H1 (cell line): ENCODE data around the gene RECK. TPM values are rescaled to one million over a fixed set of nuclear protein-coding genes. Genes with fewer than 3 reads are reported as not detected.

Experiments used
- CTCF ChIA-PET: fragments of 300-600 bp; sonication (Branson Sonifier 250); formaldehyde crosslinking; loops from one replicate; lab custom pipeline; 2021; ENCODE audit not compliant: partially characterized antibody; lab: Charles Lee
- POLR2A ChIA-PET: fragments of 300-600 bp; sonication (Branson Sonifier 250); formaldehyde crosslinking; loops from one replicate; lab custom pipeline; 2021; ENCODE audit warnings: inconsistent platforms; ENCODE audit not compliant: partially characterized antibody; lab: Charles Lee
- DNase-seq, 2 experiments: peaks; one replicate each; pipeline versions ENCODE4 v3.0.0 to v3.0.0-alpha.2; 2010 to 2022; ENCODE audit warnings: low spot score in 2 of 2, low read depth in 1 of 2, mixed read lengths in 1 of 2
- FAIRE-seq: peaks from 2 replicates; lab custom pipeline; 2011; peaks lifted over from hg19 to GRCh38; lab: Jason Lieb, UNC
- H2AFZ ChIP-seq: 2 replicates; pipeline ENCODE4 v1.8.1; 2012; ENCODE audit warnings: low read length, inconsistent platforms
- H2AK5ac ChIP-seq: 2 replicates; pipeline ENCODE4 v1.6.1; 2013; ENCODE audit warnings: low read depth, low read length
- H2BK120ac ChIP-seq: replicated peaks from 2 replicates; pipeline ENCODE3; 2013; ENCODE audit warnings: low read depth, low read length, inconsistent platforms
- H2BK12ac ChIP-seq: 2 replicates; pipeline ENCODE4 v1.6.1; 2013; ENCODE audit warnings: low read depth, low read length
- H2BK15ac ChIP-seq: 2 replicates; pipeline ENCODE4 v1.6.1; 2013; ENCODE audit warnings: low read length
- H2BK20ac ChIP-seq: 2 replicates; pipeline ENCODE4 v1.6.1; 2013; ENCODE audit warnings: low read length
- H2BK5ac ChIP-seq: 2 replicates; pipeline ENCODE4 v1.6.1; 2013; ENCODE audit warnings: low read depth, low read length
- H3K14ac ChIP-seq: 2 replicates; pipeline ENCODE4 v1.6.1; 2013; ENCODE audit warnings: inconsistent platforms; ENCODE audit not compliant: insufficient read length
- H3K18ac ChIP-seq: 2 replicates; pipeline ENCODE4 v1.6.1; 2013; ENCODE audit warnings: low read length; ENCODE audit errors: extremely low read depth
- H3K23ac ChIP-seq: 2 replicates; pipeline ENCODE4 v1.6.1; 2013; ENCODE audit warnings: inconsistent platforms; ENCODE audit not compliant: insufficient read length
- H3K23me2 ChIP-seq: 2 replicates; pipeline ENCODE4 v1.6.1; 2013; ENCODE audit warnings: low read depth, low read length
- H3K27ac ChIP-seq: 2 replicates; pipeline ENCODE4 v1.6.1; 2011; ENCODE audit warnings: low read depth, low read length, inconsistent platforms
- H3K27me3 ChIP-seq, 4 experiments: replicated peaks in 1 of 4; 1 replicate in 1 of 4; 2 replicates in 3 of 4; pipeline versions ENCODE4 v1.6.1 to v1.8.1; 2011 to 2013; ENCODE audit warnings: low read length in 3 of 4, mild to moderate bottlenecking in 3 of 4, inconsistent platforms in 2 of 4, mixed read lengths in 2 of 4, moderate library complexity in 1 of 4; ENCODE audit not compliant: control insufficient read depth in 3 of 4, insufficient read depth in 3 of 4; ENCODE audit errors: extremely low read depth in 1 of 4
- H3K36me3 ChIP-seq, 4 experiments: 2 replicates each; pipeline versions ENCODE4 v1.6.1 to v1.8.1; 2011 to 2013; ENCODE audit warnings: mild to moderate bottlenecking in 4 of 4, low read length in 3 of 4, moderate library complexity in 2 of 4, control low read depth in 1 of 4, inconsistent platforms in 1 of 4; ENCODE audit not compliant: insufficient read depth in 4 of 4, control insufficient read depth in 2 of 4
- H3K4ac ChIP-seq: replicated peaks from 2 replicates; pipeline ENCODE3; 2013; ENCODE audit warnings: low read length, low read depth, mixed read lengths, inconsistent platforms; ENCODE audit not compliant: insufficient read length
- H3K4me1 ChIP-seq, 4 experiments: replicated peaks in 1 of 4; 1 replicate in 1 of 4; 2 replicates in 3 of 4; pipeline versions ENCODE4 v1.6.1 to v1.8.1; 2011 to 2013; ENCODE audit warnings: low read length in 3 of 4, inconsistent platforms in 2 of 4, mixed read lengths in 1 of 4; ENCODE audit not compliant: insufficient read depth in 4 of 4, control insufficient read depth in 3 of 4
- H3K4me2 ChIP-seq, 2 experiments: 2 replicates each; pipeline versions ENCODE4 v1.6.1 to v1.8.1; 2011 to 2013; ENCODE audit warnings: low read depth in 2 of 2, low read length in 2 of 2, control low read depth in 1 of 2, inconsistent platforms in 1 of 2, mild to moderate bottlenecking in 1 of 2; ENCODE audit not compliant: insufficient read depth in 1 of 2
- H3K4me3 ChIP-seq, 4 experiments: fragments of 200-600, 300-600 bp in 1 of 4; sonication (generic), shearing (Covaris generic), sonication (Bioruptor Twin) in 1 of 4; 2 replicates each; pipeline versions ENCODE4 v1.5.1 to v1.8.1; 2011 to 2016; ENCODE audit warnings: low read length in 4 of 4, low read depth in 3 of 4, control low read depth in 2 of 4, inconsistent platforms in 2 of 4, mild to moderate bottlenecking in 2 of 4, mixed read lengths in 1 of 4, moderate library complexity in 1 of 4; ENCODE audit not compliant: insufficient read depth in 2 of 4; ENCODE audit errors: extremely low read depth in 1 of 4
- H3K56ac ChIP-seq: replicated peaks from 2 replicates; pipeline ENCODE3; 2013; ENCODE audit warnings: low read depth, mild to moderate bottlenecking, mixed read lengths, low read length, inconsistent platforms; ENCODE audit not compliant: insufficient read length
- H3K79me1 ChIP-seq: 2 replicates; pipeline ENCODE4 v1.6.1; 2013; ENCODE audit warnings: low read depth, low read length, control low read depth
- H3K79me2 ChIP-seq, 2 experiments: 2 replicates each; pipeline versions ENCODE4 v1.6.1 to v1.8.1; 2012 to 2013; ENCODE audit warnings: low read length in 2 of 2, mild to moderate bottlenecking in 2 of 2, inconsistent platforms in 1 of 2; ENCODE audit not compliant: insufficient read depth in 2 of 2, control insufficient read depth in 1 of 2
- H3K9ac ChIP-seq, 4 experiments: replicated peaks in 1 of 4; 1 replicate in 1 of 4; 2 replicates in 3 of 4; pipeline versions ENCODE4 v1.6.1 to v1.8.1; 2011 to 2013; ENCODE audit warnings: low read depth in 3 of 4, low read length in 3 of 4, control low read depth in 2 of 4, mild to moderate bottlenecking in 2 of 4, moderate library complexity in 2 of 4, inconsistent platforms in 1 of 4; ENCODE audit errors: extremely low read depth in 1 of 4
- H3K9me3 ChIP-seq, 2 experiments: 2 replicates each; pipeline versions ENCODE4 v1.6.1 to v1.8.1; 2012 to 2013; ENCODE audit warnings: mild to moderate bottlenecking in 2 of 2, moderate library complexity in 2 of 2, control low read depth in 1 of 2, inconsistent platforms in 1 of 2, low read depth in 1 of 2, low read length in 1 of 2, mixed read lengths in 1 of 2; ENCODE audit not compliant: insufficient read depth in 2 of 2
- H4K20me1 ChIP-seq, 2 experiments: replicated peaks in 1 of 2; 2 replicates each; pipeline versions ENCODE3 to v1.8.1; 2011 to 2013; ENCODE audit warnings: inconsistent platforms in 2 of 2, low read length in 2 of 2, mild to moderate bottlenecking in 1 of 2; ENCODE audit not compliant: insufficient read depth in 2 of 2, control insufficient read depth in 1 of 2
- H4K5ac ChIP-seq: 2 replicates; pipeline ENCODE4 v1.6.1; 2013; ENCODE audit warnings: low read length, low read depth, mixed read lengths, inconsistent platforms; ENCODE audit not compliant: insufficient read length
- H4K8ac ChIP-seq: 2 replicates; pipeline ENCODE4 v1.8.0; 2013; ENCODE audit warnings: mild to moderate bottlenecking, moderate library complexity, low read length, inconsistent platforms; ENCODE audit not compliant: insufficient read depth; ENCODE audit errors: extremely low read depth
- H4K91ac ChIP-seq: replicated peaks from 2 replicates; pipeline ENCODE3; 2013; ENCODE audit warnings: low read length, mixed read lengths, inconsistent platforms; ENCODE audit not compliant: insufficient read length
- BCL11A ChIP-seq, 2 experiments: IDR thresholded peaks; one replicate each; pipeline ENCODE4 v1.6.1; 2011; ENCODE audit warnings: low read depth in 2 of 2, low read length in 2 of 2, mild to moderate bottlenecking in 2 of 2
- CHD1 ChIP-seq: IDR thresholded peaks from 2 replicates; pipeline ENCODE4 v1.6.1; 2012; ENCODE audit warnings: low read depth, low read length, improper control_type of control experiment
- GABPA ChIP-seq: IDR thresholded peaks from 2 replicates; pipeline ENCODE4 v1.6.1; 2011; ENCODE audit warnings: mild to moderate bottlenecking, low read length, moderate library complexity, borderline replicate concordance; ENCODE audit not compliant: insufficient read depth
- GTF2F1 ChIP-seq: IDR thresholded peaks from 2 replicates; pipeline ENCODE4 v1.6.1; 2012; ENCODE audit warnings: low read depth, low read length, improper control_type of control experiment, borderline replicate concordance
- HDAC2 ChIP-seq, 2 experiments: fragments of 300-600 bp in 1 of 2; sonication (generic) in 1 of 2; IDR thresholded peaks; 2 replicates each; pipeline ENCODE4 v1.6.1; 2011 to 2012; ENCODE audit warnings: low read depth in 2 of 2, low read length in 2 of 2, mild to moderate bottlenecking in 2 of 2, moderate library complexity in 2 of 2, borderline replicate concordance in 1 of 2, inconsistent platforms in 1 of 2
- NRF1 ChIP-seq: IDR thresholded peaks from 2 replicates; pipeline ENCODE4 v1.6.1; 2011; ENCODE audit warnings: mild to moderate bottlenecking, low read depth, low read length, improper control_type of control experiment
- SIN3A ChIP-seq, 2 experiments: IDR thresholded peaks in 1 of 2; conservative IDR thresholded peaks in 1 of 2; 2 replicates each; pipeline ENCODE4 v1.6.1; 2011 to 2012; ENCODE audit warnings: low read length in 2 of 2, improper control_type of control experiment in 1 of 2, low read depth in 1 of 2, mild to moderate bottlenecking in 1 of 2
- SP1 ChIP-seq: IDR thresholded peaks from 2 replicates; pipeline ENCODE4 v1.6.1; 2011; ENCODE audit warnings: low read depth, low read length
- SP4 ChIP-seq: IDR thresholded peaks from 2 replicates; pipeline ENCODE4 v1.6.1; 2012; ENCODE audit warnings: low read length, inconsistent platforms
- WGBS, 2 experiments: shearing (Covaris generic) in 1 of 2; methylation state at CpG; one replicate each; pipeline versions ENCODE4 v1.1.6 to v1.1.7; 2013 to 2015; ENCODE audit warnings: low lambda C conversion rate in 2 of 2, mixed read lengths in 2 of 2, inconsistent platforms in 1 of 2, low coverage in 1 of 2, missing lambda C conversion rate in 1 of 2; ENCODE audit not compliant: insufficient replicate concordance in 2 of 2, insufficient coverage in 1 of 2, insufficient read length in 1 of 2; ENCODE audit errors: extremely low coverage in 1 of 2, missing lambda C conversion rate in 1 of 2; 5-methylcytosine and 5-hydroxymethylcytosine counted together
- polyA plus RNA-seq, 7 experiments: library from polyadenylated mRNA; depleted of rRNA in 3 of 7; stranded (reverse) in 5 of 7; unstranded in 2 of 7; fragments of >200 nt in 5 of 7; fragments of 200-250 nt in 2 of 7; gene quantifications; 1 replicate in 5 of 7; 2 replicates in 1 of 7; 4 replicates in 1 of 7; pipeline versions ENCODE4 v1.2.1 to v1.2.3, GENCODE V29; 2011 to 2013; ENCODE audit warnings: missing spikeins in 2 of 7, mixed read lengths in 2 of 7
- total RNA-seq: library from RNA; stranded (reverse); fragmentation: NEBNext Ultra II Directional; extraction: Animal tissue kit (Norgen Biotek cat#: 25700); gene quantifications from 2 replicates; pipeline ENCODE4 v1.2.1, GENCODE V29; 2021
- TF ChIP-seq, protein P1 (sequence below): IDR thresholded peaks from 2 replicates; pipeline ENCODE4 v1.6.1; 2012; ENCODE audit warnings: low read length, inconsistent platforms

Gene RECK
- total and polyA plus RNA-seq, 2 of the 8 experiments (the other 6 are each of a cell fraction or from before 2014, with no cell fraction given), result 5.4 to 9.8 TPM

DNA sequence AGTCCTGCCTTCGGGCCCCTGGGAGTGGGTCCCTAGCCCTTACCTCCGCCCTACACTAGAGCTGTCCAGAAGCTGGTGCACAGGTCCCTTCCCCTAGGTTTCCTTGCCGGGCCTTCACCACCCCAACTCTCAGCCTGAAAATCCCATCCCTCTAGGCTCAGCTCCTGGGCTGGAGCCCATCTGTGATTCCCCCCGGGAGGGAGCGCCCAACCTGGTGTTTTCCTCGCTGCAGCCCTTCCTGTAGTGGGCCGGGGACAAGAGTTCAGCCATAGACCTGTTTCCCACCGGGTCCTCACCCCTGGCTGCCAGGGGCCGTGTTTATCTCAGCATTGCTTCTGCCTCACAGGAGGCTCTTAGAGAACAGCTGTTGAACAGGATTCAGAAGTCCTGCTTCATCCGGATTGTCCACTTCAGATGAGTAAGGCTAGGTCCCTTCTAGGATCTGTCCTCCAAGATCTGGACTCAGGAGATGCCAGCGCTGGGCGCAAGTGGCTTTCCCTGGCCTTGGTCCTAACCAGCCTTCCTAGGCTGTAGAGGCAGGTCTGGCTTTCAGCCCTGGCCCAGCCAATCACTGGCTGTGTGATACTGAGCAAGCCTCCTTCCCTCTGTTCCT is 100.8 kb downstream of the RECK start:
- H4K20me1 ChIP-seq, result peaks cover 3 to 5% of the 10 kb centered on the region in 2 experiments
- peak overlapping the region; percentile 86 to 93 for H3K4me2 ChIP-seq
- H3K9ac ChIP-seq, result no peak overlapping the region; a peak in 1 of 7 replicates
- no peak overlapping the region for H3K4ac ChIP-seq
- no peak overlapping the region for H3K14ac ChIP-seq
- no peak overlapping the region for H2AK5ac ChIP-seq
- no peaks in the 10 kb centered on the region for H3K79me1 ChIP-seq
- peak overlapping the region; percentile 62 to 76 (median 70) for H3K4me3 ChIP-seq
- H3K18ac ChIP-seq, result no peak overlapping the region
- peaks cover 0 to 15% (median 7%) of the 10 kb centered on the region in 4 experiments; a peak in 6 of 7 replicates for H3K4me1 ChIP-seq
- no peak overlapping the region for H2BK120ac ChIP-seq
- no peak overlapping the region for H4K91ac ChIP-seq
- no peak overlapping the region for H4K5ac ChIP-seq
- ChIA-PET POLR2A (interaction anchor here (0.6 to 2.6 kb wide), 5 partner anchors 12 to 53 kb away, joined by 3 to 9 read pairs (median 4); partner anchors contain the start of gene CLTA), CTCF (interaction anchor here (0.6 to 3.0 kb wide), 6 partner anchors 18 to 53 kb away, joined by 3 to 13 read pairs (median 6); partner anchors contain the start of gene CCIN)
- no peak overlapping the region for H2BK5ac ChIP-seq
- no peak overlapping the region for H3K27ac ChIP-seq
- 56% methylated on average over 11 of the region's 12 CpGs; no CpG with 5 or more reads in 1 of the 2 experiments for WGBS, 2 experiments
- H3K23me2 ChIP-seq, result peaks cover 15% of the 10 kb centered on the region
- no peak for DNase-seq
- no peaks in the 10 kb centered on the region; a peak in 1 of 8 replicates for H3K36me3 ChIP-seq
- 0 out of 2 replicates have a peak overlapping the region, but pooled peaks have one; percentile 28 for H4K8ac ChIP-seq
- no peak for FAIRE-seq
- H3K79me2 ChIP-seq, result no peaks in the 10 kb centered on the region
- no peak overlapping the region for H2BK20ac ChIP-seq
- H2BK15ac ChIP-seq, result 0 out of 2 replicates have a peak overlapping the region, but pooled peaks have one; percentile 29
- H3K9me3 ChIP-seq, result no peaks in the 10 kb centered on the region
- peaks cover 18 to 58% (median 49%) of the 10 kb centered on the region in 4 experiments for H3K27me3 ChIP-seq
- H2BK12ac ChIP-seq, result peak overlapping the region; percentile 75; the same call in 1 of the 2 replicates
- no peak overlapping the region for H3K23ac ChIP-seq
- H2AFZ ChIP-seq, result 0 out of 2 replicates have a peak overlapping the region, but pooled peaks have one; percentile 18
- H3K56ac ChIP-seq, result no peak overlapping the region
- TF ChIP-seq HDAC2 (IDR thresholded peaks at IDR 0.05; ENCODE audit: borderline replicate concordance in 1 of 2, low read depth in 2 of 2, low read length in 2 of 2) (no peak), CHD1 (no peak), SIN3A (conservative IDR thresholded peaks at IDR 0.05 in 1 of 2, IDR thresholded peaks at IDR 0.05 in 1 of 2; ENCODE audit: low read depth in 1 of 2, low read length in 2 of 2) (no peak), BCL11A (IDR thresholded peaks at IDR 0.05; ENCODE audit: low read depth in 2 of 2, low read length in 2 of 2) (no peak), SP1 (no peak), NRF1 (no peak), GTF2F1 (no peak), SP4 (no peak), GABPA (no peak)
- TF ChIP-seq, protein P1, sequence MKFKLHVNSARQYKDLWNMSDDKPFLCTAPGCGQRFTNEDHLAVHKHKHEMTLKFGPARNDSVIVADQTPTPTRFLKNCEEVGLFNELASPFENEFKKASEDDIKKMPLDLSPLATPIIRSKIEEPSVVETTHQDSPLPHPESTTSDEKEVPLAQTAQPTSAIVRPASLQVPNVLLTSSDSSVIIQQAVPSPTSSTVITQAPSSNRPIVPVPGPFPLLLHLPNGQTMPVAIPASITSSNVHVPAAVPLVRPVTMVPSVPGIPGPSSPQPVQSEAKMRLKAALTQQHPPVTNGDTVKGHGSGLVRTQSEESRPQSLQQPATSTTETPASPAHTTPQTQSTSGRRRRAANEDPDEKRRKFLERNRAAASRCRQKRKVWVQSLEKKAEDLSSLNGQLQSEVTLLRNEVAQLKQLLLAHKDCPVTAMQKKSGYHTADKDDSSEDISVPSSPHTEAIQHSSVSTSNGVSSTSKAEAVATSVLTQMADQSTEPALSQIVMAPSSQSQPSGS, result no peak
